ENCODE results near the gene AFAP1.

Gene AFAP1

GRCh38 chr4:7854216-7854615 lies 85.4 kb downstream of the AFAP1 start:
- Mint-ChIP-seq H3K36me3 (ENCODE audit: low read depth) (peaks cover 52% of the 10 kb centered on the region), H3K27me3 (no peaks in the 10 kb centered on the region), H3K27ac (peak overlapping the region; percentile 89), H3K4me3 (peak overlapping the region; percentile 39), H3K9me3 (no peaks in the 10 kb centered on the region), H3K4me1 (ENCODE audit: low read depth) (peaks cover 95% of the 10 kb centered on the region)
- no peak for DNase-seq

GRCh38 chr4:7853271-7853670 lies 86.4 kb downstream of the AFAP1 start:
- Mint-ChIP-seq H3K27me3 (no peaks in the 10 kb centered on the region), H3K9me3 (no peaks in the 10 kb centered on the region), H3K36me3 (ENCODE audit: low read depth) (peaks cover 55% of the 10 kb centered on the region), H3K4me3 (no peak overlapping the region), H3K27ac (peak overlapping the region; percentile 89), H3K4me1 (ENCODE audit: low read depth) (peaks cover 93% of the 10 kb centered on the region)
- no peak for DNase-seq

GRCh38 chr4:7852568-7853185 lies 87.0 kb downstream of the AFAP1 start:
- Mint-ChIP-seq H3K4me3 (peak overlapping the region; percentile 23), H3K27me3 (no peaks in the 10 kb centered on the region), H3K36me3 (ENCODE audit: low read depth) (peaks cover 55% of the 10 kb centered on the region), H3K27ac (peak overlapping the region; percentile 53), H3K4me1 (ENCODE audit: low read depth) (peaks cover 87% of the 10 kb centered on the region), H3K9me3 (no peaks in the 10 kb centered on the region)
- DNase-seq, result no peak

- peaks cover 54% of the 10 kb centered on the region for H3K36me3 Mint-ChIP-seq (ENCODE audit: low read depth)
- no peaks in the 10 kb centered on the region for H3K27me3 Mint-ChIP-seq
- no peak overlapping the region for H3K27ac Mint-ChIP-seq
- H3K4me3 Mint-ChIP-seq, result no peak overlapping the region
- peaks cover 73% of the 10 kb centered on the region for H3K4me1 Mint-ChIP-seq (ENCODE audit: low read depth)
- no peak for DNase-seq
- H3K9me3 Mint-ChIP-seq, result no peaks in the 10 kb centered on the region
These were observed 89.2 kb downstream of the AFAP1 start for GRCh38 chr4:7850489-7850888.

GRCh38 chr4:7847206-7847605 lies 92.5 kb downstream of the AFAP1 start:
- Mint-ChIP-seq H3K36me3 (ENCODE audit: low read depth) (peaks cover 46% of the 10 kb centered on the region), H3K27ac (no peak overlapping the region), H3K4me3 (no peak overlapping the region), H3K9me3 (no peaks in the 10 kb centered on the region), H3K27me3 (no peaks in the 10 kb centered on the region), H3K4me1 (ENCODE audit: low read depth) (peaks cover 58% of the 10 kb centered on the region)
- no peak for DNase-seq

- no peaks in the 10 kb centered on the region for H3K9me3 Mint-ChIP-seq
- H3K4me3 Mint-ChIP-seq, result no peak overlapping the region
- H3K4me1 Mint-ChIP-seq (ENCODE audit: low read depth), result peaks cover 43% of the 10 kb centered on the region
- H3K36me3 Mint-ChIP-seq (ENCODE audit: low read depth), result peaks cover 43% of the 10 kb centered on the region
- DNase-seq, result no peak
- H3K27me3 Mint-ChIP-seq, result no peaks in the 10 kb centered on the region
- H3K27ac Mint-ChIP-seq, result no peak overlapping the region
These were observed 94.0 kb downstream of the AFAP1 start for GRCh38 chr4:7845493-7846128.

GRCh38 chr4:7844594-7844991 lies 95.1 kb downstream of the AFAP1 start:
- DNase-seq, result no peak
- Mint-ChIP-seq H3K36me3 (ENCODE audit: low read depth) (peaks cover 38% of the 10 kb centered on the region), H3K27me3 (no peaks in the 10 kb centered on the region), H3K9me3 (no peaks in the 10 kb centered on the region), H3K4me1 (ENCODE audit: low read depth) (peaks cover 35% of the 10 kb centered on the region), H3K4me3 (no peak overlapping the region), H3K27ac (no peak overlapping the region)

- no peaks in the 10 kb centered on the region for H3K9me3 Mint-ChIP-seq
- H3K4me3 Mint-ChIP-seq, result no peak overlapping the region
These were observed 95.6 kb downstream of the AFAP1 start for GRCh38 chr4:7843831-7844593.

GRCh38 chr4:7842384-7843279 lies 97.0 kb downstream of the AFAP1 start:
- no peak overlapping the region for H3K4me3 Mint-ChIP-seq
- peaks cover 28% of the 10 kb centered on the region for H3K4me1 Mint-ChIP-seq (ENCODE audit: low read depth)
- no peak for DNase-seq
- H3K9me3 Mint-ChIP-seq, result no peaks in the 10 kb centered on the region
- no peaks in the 10 kb centered on the region for H3K27me3 Mint-ChIP-seq
- H3K27ac Mint-ChIP-seq, result no peak overlapping the region
- H3K36me3 Mint-ChIP-seq (ENCODE audit: low read depth), result peaks cover 45% of the 10 kb centered on the region

More at GRCh38 chr4:7843831-7844593, 95.6 kb downstream of the AFAP1 start:
- DNase-seq, result peak; percentile 82
- peaks cover 35% of the 10 kb centered on the region for H3K36me3 Mint-ChIP-seq (ENCODE audit: low read depth)
- H3K27me3 Mint-ChIP-seq, result no peaks in the 10 kb centered on the region
- peaks cover 31% of the 10 kb centered on the region for H3K4me1 Mint-ChIP-seq (ENCODE audit: low read depth)
- H3K27ac Mint-ChIP-seq, result no peak overlapping the region

GRCh38 chr4:7841894-7842293 lies 97.8 kb downstream of the AFAP1 start:
- DNase-seq, result no peak
- H3K4me3 Mint-ChIP-seq, result no peak overlapping the region
- H3K36me3 Mint-ChIP-seq (ENCODE audit: low read depth), result peaks cover 52% of the 10 kb centered on the region
- no peaks in the 10 kb centered on the region for H3K27me3 Mint-ChIP-seq
- no peak overlapping the region for H3K27ac Mint-ChIP-seq
- no peaks in the 10 kb centered on the region for H3K9me3 Mint-ChIP-seq
- H3K4me1 Mint-ChIP-seq (ENCODE audit: low read depth), result peaks cover 26% of the 10 kb centered on the region

- Mint-ChIP-seq H3K4me1 (ENCODE audit: low read depth) (peaks cover 25% of the 10 kb centered on the region), H3K27ac (no peak overlapping the region), H3K36me3 (ENCODE audit: low read depth) (peaks cover 55% of the 10 kb centered on the region), H3K4me3 (no peak overlapping the region), H3K9me3 (no peaks in the 10 kb centered on the region), H3K27me3 (no peaks in the 10 kb centered on the region)
- no peak for DNase-seq
These were observed 98.6 kb downstream of the AFAP1 start for GRCh38 chr4:7841071-7841470.

GRCh38 chr4:7839856-7840255 lies 99.8 kb downstream of the AFAP1 start:
- no peak for DNase-seq
- Mint-ChIP-seq H3K27ac (no peak overlapping the region), H3K9me3 (no peaks in the 10 kb centered on the region), H3K4me3 (no peak overlapping the region), H3K27me3 (no peaks in the 10 kb centered on the region), H3K36me3 (ENCODE audit: low read depth) (peaks cover 57% of the 10 kb centered on the region), H3K4me1 (ENCODE audit: low read depth) (peaks cover 17% of the 10 kb centered on the region)

GRCh38 chr4:7838136-7838782 lies 101.4 kb downstream of the AFAP1 start:
- peaks cover 57% of the 10 kb centered on the region for H3K36me3 Mint-ChIP-seq (ENCODE audit: low read depth)
- no peaks in the 10 kb centered on the region for H3K27me3 Mint-ChIP-seq
- H3K9me3 Mint-ChIP-seq, result no peaks in the 10 kb centered on the region
- no peak overlapping the region for H3K27ac Mint-ChIP-seq
- H3K4me3 Mint-ChIP-seq, result no peak overlapping the region
- peaks cover 6% of the 10 kb centered on the region for H3K4me1 Mint-ChIP-seq (ENCODE audit: low read depth)
- no peak for DNase-seq

- no peak overlapping the region for H3K4me3 Mint-ChIP-seq
- no peaks in the 10 kb centered on the region for H3K9me3 Mint-ChIP-seq
- peaks cover 57% of the 10 kb centered on the region for H3K36me3 Mint-ChIP-seq (ENCODE audit: low read depth)
- no peak overlapping the region for H3K27ac Mint-ChIP-seq
- peaks cover 12% of the 10 kb centered on the region for H3K4me1 Mint-ChIP-seq (ENCODE audit: low read depth)
- no peaks in the 10 kb centered on the region for H3K27me3 Mint-ChIP-seq
- DNase-seq, result no peak
These were observed 102.0 kb downstream of the AFAP1 start for GRCh38 chr4:7837597-7838135.
